HG03175 (cell line): ENCODE data around the gene C16orf78.
A peak's percentile ranks its signal among the peaks of the same experiment; 100 is the strongest.

Experiments used
- ATAC-seq: cut with Tn5 transposase; IDR thresholded peaks from one replicate; pipeline ENCODE4 v1.9.1; 2021; ENCODE audit warnings: mild to moderate bottlenecking, moderate library complexity; ENCODE audit not compliant: unreplicated experiment

Gene C16orf78

DNA sequence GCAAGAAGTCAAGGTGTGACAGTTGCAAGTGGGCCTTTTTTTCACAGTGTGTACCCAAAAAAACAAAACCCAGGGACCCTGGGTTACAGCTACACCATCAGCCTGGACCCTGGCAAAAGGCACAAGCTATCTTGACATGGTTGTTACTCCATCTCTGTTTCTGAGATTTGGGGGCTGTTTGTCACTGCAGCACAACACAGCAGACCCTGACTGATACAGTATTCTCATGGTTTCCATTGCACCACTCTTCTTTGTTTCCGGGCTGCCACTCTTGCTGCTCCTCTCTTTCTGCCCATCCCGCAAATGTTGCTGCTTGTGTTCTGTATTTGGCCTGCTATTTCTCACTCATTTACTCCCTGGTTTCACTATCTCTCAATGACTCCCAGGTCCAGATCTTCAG is 55.2 kb downstream of the C16orf78 start:
- no peak for ATAC-seq

GRCh38 chr16:49431040-49431439 is 57.4 kb downstream of the C16orf78 start:
- ATAC-seq = no peak

DNA sequence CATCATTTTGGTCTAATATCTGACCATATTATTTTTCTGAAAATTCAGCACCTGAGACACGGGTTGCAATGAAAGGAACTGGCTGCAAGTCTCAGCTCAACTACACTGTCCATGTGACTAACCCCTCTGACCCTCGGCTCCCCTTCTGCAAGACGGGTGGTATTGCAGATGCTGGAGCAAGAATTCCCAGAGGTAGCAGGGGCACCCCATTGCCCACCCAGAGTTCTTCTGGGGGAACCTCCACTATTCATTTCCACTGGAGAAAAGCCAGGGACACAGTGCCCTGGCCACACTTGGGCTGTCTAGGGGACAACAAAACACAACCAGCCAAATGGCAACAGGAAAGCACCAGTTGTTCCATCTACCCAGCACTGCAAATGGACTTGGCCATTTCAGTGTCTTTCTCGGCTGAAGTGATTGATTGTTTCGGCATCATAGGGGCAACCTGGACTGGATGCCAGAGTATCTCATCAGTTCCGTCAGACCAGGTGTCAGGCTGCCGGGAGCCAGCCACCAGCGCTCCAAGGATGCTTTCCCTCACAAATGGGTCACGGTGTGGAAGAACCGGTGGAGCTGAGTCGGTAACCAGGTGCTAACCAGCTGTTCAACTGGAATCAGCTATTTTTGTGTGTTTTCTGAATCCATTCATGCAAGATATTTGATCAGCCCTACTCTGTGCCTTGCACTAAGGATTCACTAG is 58.1 kb downstream of the C16orf78 start:
- ATAC-seq = no peak

DNA sequence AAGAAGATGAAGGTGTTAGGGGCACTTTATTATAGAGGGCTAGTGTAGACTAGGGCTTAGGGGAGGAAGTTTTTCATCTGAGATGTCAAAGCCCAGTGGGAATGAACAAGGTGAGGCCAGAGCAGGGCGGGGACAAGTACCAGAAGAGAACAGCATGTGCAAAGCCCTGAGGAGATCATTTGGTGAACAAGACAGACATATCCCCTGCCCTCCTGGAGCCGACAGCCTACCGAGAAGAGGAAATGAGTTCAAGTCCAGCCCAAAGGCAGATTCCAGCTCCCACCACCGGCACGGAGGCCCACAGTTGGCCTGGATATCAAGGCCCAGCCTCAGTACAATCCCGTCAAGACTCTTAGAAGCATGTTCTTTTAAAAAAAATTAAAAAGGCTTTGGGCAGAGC is 61.1 kb downstream of the C16orf78 start:
- ATAC-seq = no peak

DNA sequence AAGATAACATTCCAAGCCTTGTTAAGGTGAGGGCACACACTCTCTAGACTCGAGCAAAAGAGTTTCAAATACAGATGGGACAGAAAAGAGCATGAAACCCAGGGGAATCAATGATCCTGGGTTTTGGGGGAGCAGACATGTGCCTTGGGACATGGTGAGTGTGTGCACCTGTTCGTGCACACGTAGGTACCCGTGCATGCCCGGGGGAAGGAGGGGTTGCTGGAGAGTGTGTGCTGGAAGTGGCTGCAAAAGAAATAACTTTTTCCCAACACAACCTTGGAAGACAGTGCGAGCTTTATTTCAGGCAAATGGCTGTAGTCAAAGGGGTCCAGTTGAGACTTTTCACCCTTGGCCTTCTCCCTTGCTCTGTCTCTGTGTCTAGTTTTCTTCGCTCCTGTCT is 62.6 kb downstream of the C16orf78 start:
- ATAC-seq = no peak

DNA sequence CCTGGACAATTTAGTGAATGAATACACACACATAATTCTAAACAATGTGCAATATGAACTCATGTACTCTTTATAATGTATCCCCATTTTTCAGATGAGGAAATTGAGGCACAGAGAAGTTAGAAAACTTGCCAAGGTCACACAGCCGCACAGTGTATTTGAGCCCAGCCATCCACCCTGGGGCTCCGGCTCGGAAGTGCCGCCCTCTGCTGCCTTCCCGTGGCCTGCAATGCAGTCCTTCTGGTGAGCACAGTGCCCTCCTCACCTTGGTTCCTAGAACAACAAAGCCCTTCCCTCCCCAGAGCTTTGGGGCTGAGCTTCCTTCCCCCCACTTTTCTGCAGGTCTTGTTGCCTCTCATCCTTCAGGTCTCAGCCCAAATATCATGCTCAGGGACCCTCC is 63.7 kb downstream of the C16orf78 start:
- ATAC-seq = no peak

- no peak for ATAC-seq
Measured at GRCh38 chr16:49439050-49439449, 65.4 kb downstream of the C16orf78 start.

GRCh38 chr16:49439676-49440075 is 66.1 kb downstream of the C16orf78 start:
- no peak for ATAC-seq

DNA sequence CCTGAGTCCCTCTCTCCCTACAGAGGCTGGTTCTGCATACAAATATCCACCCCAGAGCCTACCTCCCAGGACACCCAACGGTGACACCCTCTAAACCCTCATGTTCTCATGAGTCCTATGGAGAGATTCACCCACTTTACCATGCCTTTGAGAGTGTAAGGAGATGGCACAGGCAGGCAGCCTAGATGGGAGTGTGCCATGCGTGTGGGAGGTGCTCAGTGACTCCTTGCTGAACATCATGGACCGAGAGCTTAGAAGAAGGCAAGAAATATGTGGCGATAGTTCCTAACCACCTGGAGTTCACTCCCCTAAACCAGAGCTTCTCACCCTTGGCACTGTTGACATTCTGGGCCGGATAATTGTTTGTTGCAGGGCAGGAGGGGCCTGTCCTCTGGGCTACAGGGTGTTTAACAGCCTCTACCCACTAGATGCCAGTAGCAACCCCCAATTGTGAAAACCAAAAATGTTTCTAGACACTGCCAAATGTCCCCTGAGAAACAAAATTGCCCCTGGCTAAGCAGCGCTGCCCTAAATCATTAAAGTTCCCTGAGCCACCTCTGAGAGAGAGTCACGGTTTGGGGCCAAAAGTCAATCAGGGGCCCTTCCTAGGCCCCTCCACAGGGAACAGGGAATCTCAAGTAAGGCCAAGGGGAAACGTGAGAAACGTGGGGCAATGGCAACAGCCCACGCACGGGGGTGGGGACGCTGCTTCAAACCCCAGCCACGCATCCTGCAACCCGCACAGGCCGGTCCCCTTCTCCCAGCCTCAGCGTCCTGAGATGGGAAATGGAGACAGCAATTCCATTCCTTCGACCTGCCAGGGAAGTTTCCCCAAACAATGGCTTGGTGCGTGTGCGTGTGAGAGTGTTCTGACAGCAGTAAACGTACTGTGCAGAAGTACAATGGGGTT is 66.8 kb downstream of the C16orf78 start:
- ATAC-seq = no peak

DNA sequence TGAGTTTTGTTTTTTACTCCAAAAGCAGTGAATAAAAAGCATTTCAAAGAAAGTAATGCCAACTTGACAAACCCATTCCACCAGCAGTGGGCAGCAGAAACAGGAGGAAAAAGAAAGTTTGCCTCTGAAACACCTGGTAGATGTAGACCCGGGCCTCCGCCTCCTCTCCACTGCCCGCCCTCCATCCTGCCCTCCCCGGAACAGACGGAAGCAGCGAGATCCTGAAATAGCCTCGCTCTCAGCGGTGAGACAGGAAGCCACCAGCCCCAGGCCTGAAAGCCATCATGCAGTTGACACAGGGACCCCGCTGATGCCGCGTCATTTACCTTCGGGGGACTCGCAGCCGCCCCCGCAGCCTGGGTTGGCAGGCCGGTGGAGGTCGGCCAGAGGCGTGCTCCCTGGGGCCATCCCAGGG is 67.8 kb downstream of the C16orf78 start:
- ATAC-seq = peak; percentile 98

DNA sequence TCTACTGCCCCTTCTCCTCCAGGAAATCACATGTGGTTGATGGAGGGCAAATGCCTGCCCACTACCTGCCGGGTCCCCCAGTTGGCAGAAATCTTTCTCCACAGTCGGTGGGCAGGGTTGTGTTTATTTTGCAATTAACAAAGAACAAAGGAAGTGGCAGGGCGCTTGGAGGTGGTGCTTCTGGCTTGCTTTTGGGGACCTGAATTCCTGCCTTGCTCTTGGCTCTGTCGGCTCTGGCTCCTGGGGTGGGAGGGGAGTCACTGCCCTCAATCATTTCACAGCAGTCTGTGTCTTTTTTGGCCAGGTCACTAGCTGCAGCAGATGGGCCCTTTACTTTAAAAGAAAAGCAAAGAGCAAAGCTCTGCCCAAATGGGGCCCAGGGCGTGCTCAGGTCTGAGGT is 69.2 kb downstream of the C16orf78 start:
- no peak for ATAC-seq

DNA sequence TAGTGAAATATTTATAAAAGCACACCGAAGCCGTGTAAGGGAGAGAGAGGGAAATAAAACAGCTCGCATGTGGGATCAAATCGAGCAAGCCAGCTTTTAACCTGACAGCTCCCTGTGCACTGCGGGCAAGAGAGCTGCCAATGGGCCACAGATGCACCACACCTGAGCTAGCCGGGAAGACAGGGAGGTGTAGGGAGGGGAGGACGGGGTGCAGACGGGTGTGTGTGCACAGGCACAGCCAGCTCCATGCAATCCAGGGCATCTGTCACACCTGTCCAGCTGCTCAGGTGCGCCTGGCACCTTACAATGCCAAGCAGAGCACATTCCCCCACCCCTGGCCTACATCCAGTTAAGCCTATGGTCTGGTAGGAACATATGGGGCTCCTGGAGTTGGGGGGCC is 70.0 kb downstream of the C16orf78 start:
- ATAC-seq = no peak

GRCh38 chr16:49446805-49447204 is 73.2 kb downstream of the C16orf78 start:
- ATAC-seq = no peak
